HG02588 (cell line): ENCODE data around the gene SMG1.
"Not testable (repeated sequence)": the region's sequence is repeated elsewhere in the genome, so short reads cannot be mapped to it uniquely, and the experiment has no call there.

Experiments
- ATAC-seq: cut with Tn5 transposase; IDR thresholded peaks from one replicate; pipeline ENCODE4 v1.9.1; 2021; ENCODE audit warnings: mild to moderate bottlenecking, moderate library complexity; ENCODE audit not compliant: unreplicated experiment

SMG1 gene

GRCh38 chr16:18772171-18772570 is 154.0 kb downstream of the SMG1 start:
- ATAC-seq: not testable (repeated sequence)

- not testable (repeated sequence) for ATAC-seq
Observed at GRCh38 chr16:18770336-18770962, 155.8 kb downstream of the SMG1 start.

DNA sequence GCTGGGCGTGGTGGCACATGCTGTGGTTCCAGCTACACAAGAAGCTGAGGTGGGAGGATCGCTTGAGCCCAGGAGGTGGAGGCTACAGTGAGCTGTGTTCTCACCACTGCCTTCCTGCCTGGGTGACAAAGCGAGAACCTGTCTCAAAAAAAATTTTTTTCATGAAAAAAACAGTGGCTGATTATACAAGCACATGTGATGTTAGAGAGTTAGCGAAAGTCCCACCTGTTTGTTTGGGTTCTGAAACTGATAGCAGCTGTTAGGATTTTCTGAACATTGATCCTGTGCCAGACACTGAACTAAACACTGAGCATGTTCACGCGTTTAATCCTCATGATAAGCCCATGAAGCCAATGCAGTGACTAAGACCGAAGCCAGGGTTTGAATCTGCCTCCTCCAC is 159.0 kb downstream of the SMG1 start:
- ATAC-seq: peak; percentile 43

DNA sequence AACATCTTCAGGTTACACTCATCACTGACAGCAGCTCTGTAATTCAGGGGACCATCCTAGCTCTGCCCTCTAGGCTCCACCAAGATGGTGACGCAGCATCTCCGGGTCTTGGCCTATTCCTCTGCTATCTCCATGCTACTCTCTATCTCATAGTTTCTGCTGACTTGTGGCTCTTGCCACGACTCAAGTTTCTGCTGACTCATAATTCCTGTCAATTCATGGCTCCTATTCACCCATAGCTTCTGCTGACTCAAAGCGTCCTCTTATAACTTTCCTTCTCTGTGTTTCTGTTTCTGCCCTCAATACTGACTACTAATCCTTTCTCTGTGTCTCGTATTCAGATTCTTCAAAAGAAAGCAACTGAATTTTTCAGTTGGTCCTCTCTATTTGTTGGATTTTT is 163.5 kb downstream of the SMG1 start:
- ATAC-seq: peak; percentile 37

DNA sequence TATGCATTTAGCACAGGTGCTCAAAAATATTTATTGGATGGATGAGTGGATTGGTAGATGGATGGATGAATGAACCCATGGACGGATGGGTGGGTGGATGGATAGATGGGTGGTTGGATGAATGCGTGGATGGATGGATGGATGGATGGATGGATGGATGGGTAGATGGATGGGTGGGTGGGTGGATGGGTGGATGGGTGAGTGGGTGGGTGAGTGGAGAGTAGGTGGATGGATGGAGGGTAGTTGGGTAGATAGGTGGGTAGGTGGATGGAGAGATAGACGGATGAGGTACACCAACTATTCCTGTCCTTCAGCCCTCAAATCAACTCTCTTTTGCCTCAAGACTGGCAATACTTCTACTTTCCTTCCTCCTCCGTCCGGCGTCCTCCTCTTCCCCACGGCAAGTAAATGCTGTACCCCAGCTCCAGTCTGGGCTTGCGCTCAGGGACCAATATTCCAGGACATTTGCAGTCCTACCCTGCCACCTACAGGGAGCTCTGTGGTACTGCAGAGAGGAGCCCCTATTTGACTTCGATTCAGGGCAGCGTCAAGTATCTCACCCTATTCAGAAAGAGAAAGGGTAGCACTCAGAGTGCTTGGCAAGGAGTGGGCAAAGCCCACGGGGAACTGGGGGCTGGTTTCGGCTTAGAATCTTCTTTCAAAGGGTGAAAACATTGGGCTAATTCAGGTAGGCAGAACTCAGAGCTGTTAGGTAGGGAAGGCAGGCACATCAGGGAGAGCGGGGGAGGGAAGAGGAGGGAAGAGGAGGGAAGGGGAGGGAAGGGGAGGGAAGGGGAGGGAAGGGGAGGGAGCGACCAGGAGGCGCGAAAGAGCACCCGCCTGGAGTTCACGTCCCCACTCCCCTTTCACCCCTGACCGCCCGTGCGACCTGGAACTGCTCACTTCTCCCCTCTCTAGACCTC is 166.3 kb downstream of the SMG1 start:
- ATAC-seq: not testable (repeated sequence)

DNA sequence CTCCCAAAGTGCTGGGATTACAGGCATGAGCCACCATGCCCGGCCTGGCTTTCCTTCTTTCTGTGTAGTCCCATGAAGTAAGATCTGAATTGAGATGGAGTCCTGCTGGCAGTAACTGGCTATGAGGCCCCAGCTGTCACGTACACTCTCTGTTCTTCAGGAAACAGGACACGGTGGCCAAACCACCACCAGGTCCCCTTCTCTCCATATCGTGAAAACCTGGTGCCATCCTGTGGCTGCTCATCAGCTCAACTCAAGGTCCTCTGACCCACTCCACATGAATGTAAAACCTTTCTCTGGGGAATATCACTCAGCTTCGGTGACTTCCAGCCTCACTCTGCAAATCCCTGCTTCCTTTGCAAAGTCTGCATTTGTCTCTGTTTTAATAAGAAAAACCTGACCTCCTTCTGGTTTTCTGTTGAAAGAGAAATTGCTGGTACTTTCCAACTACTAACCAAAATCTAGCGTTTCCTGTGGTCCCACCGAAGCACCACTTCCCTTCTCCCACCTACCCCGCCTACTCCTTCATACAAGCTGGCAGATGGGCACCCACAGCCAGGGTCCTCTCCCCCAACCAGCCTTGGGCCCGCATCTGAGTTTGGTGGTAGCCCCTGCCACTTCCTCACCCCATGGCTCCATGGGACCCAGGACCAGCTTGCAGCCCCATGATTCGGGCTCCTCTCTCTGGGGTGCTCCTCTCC is 168.1 kb downstream of the SMG1 start:
- ATAC-seq: peak; percentile 40

- ATAC-seq: not testable (repeated sequence)
Observed at GRCh38 chr16:18756639-18757038, 169.6 kb downstream of the SMG1 start.
